ENCODE measurements around the gene CATSPERD. TPM values are rescaled to one million over a fixed set of nuclear protein-coding genes. Genes with fewer than 3 reads are reported as not detected.

The CATSPERD gene
- total RNA-seq, 1 donor from 2014 or later = not detected

DNA sequence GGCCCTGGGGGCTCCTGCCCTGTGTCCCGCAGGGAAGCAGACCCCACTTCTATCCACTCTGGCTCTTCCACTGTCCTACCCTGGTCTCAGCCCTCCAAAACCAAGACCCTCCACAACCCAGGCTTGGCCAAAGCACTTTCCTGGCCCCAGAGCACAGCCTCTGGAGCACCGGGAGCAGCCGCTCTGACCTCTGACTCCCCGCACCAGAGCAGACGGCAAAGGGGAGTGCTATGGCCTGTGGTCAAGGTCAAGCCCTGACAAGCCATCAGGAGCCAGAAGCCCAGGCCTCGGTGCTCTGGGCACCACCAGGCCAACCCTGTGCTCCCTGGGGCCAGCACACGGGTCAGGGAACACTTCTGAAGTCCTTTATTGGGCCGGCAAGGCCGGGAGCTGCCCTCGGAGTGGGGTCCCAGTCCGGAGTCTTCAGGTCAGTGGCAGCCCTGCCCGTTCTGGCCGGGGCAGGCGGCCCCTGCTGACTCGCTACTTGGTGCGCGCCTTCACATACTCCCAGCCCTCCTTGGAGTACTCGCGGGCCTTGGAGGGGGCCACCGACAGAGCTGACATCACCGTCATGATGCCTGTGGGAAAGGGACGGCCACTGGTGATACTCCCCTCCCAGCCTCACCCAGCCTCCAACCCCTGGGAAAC lies 42.2 kb upstream of the CATSPERD start:
- intact Hi-C loops (cut with micrococcal nuclease) = no loop called here
- ATAC-seq (ENCODE audit: low read depth) = no peak
- Mint-ChIP-seq H3K36me3 (ENCODE audit: low read depth) (peaks cover 14% of the 10 kb centered on the region), H3K27me3 (peaks cover 2% of the 10 kb centered on the region), H3K9me3 (no peaks in the 10 kb centered on the region), H3K4me3 (no peak overlapping the region), H3K4me1 (peaks cover 28% of the 10 kb centered on the region), H3K27ac (no peak overlapping the region)
- no peak for DNase-seq
- POLR2A ChIA-PET = interaction anchor here (0.7 to 2.3 kb wide), 2 partner anchors 44 to 56 kb away, joined by 4 to 13 read pairs; partner anchors contain the start of genes SAFB and SAFB2
- TF ChIP-seq, protein P1, sequence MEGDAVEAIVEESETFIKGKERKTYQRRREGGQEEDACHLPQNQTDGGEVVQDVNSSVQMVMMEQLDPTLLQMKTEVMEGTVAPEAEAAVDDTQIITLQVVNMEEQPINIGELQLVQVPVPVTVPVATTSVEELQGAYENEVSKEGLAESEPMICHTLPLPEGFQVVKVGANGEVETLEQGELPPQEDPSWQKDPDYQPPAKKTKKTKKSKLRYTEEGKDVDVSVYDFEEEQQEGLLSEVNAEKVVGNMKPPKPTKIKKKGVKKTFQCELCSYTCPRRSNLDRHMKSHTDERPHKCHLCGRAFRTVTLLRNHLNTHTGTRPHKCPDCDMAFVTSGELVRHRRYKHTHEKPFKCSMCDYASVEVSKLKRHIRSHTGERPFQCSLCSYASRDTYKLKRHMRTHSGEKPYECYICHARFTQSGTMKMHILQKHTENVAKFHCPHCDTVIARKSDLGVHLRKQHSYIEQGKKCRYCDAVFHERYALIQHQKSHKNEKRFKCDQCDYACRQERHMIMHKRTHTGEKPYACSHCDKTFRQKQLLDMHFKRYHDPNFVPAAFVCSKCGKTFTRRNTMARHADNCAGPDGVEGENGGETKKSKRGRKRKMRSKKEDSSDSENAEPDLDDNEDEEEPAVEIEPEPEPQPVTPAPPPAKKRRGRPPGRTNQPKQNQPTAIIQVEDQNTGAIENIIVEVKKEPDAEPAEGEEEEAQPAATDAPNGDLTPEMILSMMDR (IDR thresholded peaks at IDR 0.05) = no peak
- CTCF ChIA-PET = no interaction called here

DNA sequence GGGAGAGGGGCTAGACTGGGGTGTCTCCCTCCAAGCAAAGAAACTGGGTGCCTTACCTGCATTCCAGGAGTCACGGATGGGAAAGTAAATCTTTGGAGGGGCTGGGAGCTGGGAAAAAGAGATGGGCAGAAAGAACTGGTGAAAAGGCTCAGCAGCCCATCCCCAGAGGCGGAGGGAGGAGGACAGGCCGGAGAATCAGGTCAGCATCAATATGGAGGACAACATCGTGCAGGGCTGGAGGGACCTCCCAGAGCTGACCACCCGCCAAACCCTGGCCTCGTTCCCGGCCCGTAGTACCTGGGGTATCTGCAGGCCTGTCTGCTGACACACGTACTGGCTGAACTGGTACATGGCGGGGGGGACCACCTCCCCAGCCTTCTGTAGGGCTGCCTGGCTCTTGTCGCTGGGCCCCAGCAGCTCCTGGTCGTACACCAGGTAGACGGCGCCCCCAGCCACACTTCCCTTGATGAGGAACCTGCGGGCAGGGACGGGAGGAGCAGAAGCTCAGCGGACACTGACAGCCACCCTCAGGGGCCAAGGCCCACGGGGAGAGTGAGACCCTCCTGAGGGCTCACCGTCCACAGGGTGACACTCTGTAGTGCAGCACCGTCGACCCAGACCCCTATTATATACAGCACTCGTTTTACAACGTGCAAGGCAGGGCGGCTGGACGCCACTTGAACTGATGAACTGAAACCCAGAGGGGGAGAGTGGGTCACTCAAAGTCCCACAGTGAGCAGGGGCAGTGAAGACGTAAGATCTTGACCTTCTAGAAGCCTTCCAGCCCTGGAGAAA lies 41.0 kb upstream of the CATSPERD start:
- CTCF ChIA-PET = no interaction called here
- POLR2A ChIA-PET = interaction anchor here (0.6 to 2.3 kb wide), 4 partner anchors 10 to 57 kb away, joined by 4 to 13 read pairs (median 8); partner anchors contain the start of genes RPL36, SAFB and SAFB2

DNA sequence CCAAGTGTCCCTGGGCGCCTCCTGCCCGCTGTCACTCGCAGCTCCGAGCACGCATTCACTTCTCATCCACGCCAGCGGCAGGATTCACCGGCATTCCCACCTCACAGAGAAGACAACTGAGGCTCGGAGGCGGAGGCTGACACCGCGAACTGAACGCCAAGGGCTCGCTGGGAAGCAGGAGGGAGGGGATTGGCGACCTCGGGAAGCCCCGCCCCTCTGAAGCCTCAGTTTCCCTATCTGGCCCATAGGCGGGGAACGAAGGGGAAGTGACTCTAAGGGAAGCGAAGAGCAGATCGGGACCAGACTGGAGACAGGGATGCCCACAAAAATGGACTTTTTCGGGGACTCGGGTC lies 40.4 kb upstream of the CATSPERD start:
- intact Hi-C loops (cut with micrococcal nuclease) = loop anchor here (1.0 to 5.0 kb wide), 5 partner anchors 10 to 1918 kb away; partner anchors contain the start of genes APBA3, CATSPERD, LONP1 and MRPL54
- Mint-ChIP-seq H3K4me3 (peak overlapping the region; percentile 96), H3K27me3 (peaks cover 2% of the 10 kb centered on the region), H3K27ac (peak overlapping the region; percentile 100), H3K9me3 (no peaks in the 10 kb centered on the region), H3K4me1 (peaks cover 28% of the 10 kb centered on the region), H3K36me3 (ENCODE audit: low read depth) (peaks cover 12% of the 10 kb centered on the region)
- ATAC-seq (ENCODE audit: low read depth) (no peak), DNase-seq (no peak)
- CTCF ChIA-PET = no interaction called here
- TF ChIP-seq, protein P1 (IDR thresholded peaks at IDR 0.05) = no peak
- POLR2A ChIA-PET = interaction anchor here (1.1 to 2.3 kb wide), 3 partner anchors 10 to 58 kb away, joined by 4 to 13 read pairs (median 6); partner anchors contain the start of genes RPL36, SAFB and SAFB2

More for the DNA sequence above, 41.0 kb upstream of the CATSPERD start:
- H3K4me1 Mint-ChIP-seq = peaks cover 28% of the 10 kb centered on the region
- H3K9me3 Mint-ChIP-seq = no peaks in the 10 kb centered on the region
- H3K27me3 Mint-ChIP-seq = peaks cover 2% of the 10 kb centered on the region
- TF ChIP-seq, protein P1 (IDR thresholded peaks at IDR 0.05) = no peak
- peak overlapping the region; percentile 100 for H3K27ac Mint-ChIP-seq
- intact Hi-C loops (cut with micrococcal nuclease) = loop anchor here (1.0 to 5.0 kb wide), 5 partner anchors 11 to 1917 kb away; partner anchors contain the start of genes APBA3, CATSPERD, LONP1 and MRPL54
- H3K36me3 Mint-ChIP-seq (ENCODE audit: low read depth) = peaks cover 12% of the 10 kb centered on the region
- H3K4me3 Mint-ChIP-seq = peak overlapping the region; percentile 96
- no peak for DNase-seq
- no peak for ATAC-seq (ENCODE audit: low read depth)

DNA sequence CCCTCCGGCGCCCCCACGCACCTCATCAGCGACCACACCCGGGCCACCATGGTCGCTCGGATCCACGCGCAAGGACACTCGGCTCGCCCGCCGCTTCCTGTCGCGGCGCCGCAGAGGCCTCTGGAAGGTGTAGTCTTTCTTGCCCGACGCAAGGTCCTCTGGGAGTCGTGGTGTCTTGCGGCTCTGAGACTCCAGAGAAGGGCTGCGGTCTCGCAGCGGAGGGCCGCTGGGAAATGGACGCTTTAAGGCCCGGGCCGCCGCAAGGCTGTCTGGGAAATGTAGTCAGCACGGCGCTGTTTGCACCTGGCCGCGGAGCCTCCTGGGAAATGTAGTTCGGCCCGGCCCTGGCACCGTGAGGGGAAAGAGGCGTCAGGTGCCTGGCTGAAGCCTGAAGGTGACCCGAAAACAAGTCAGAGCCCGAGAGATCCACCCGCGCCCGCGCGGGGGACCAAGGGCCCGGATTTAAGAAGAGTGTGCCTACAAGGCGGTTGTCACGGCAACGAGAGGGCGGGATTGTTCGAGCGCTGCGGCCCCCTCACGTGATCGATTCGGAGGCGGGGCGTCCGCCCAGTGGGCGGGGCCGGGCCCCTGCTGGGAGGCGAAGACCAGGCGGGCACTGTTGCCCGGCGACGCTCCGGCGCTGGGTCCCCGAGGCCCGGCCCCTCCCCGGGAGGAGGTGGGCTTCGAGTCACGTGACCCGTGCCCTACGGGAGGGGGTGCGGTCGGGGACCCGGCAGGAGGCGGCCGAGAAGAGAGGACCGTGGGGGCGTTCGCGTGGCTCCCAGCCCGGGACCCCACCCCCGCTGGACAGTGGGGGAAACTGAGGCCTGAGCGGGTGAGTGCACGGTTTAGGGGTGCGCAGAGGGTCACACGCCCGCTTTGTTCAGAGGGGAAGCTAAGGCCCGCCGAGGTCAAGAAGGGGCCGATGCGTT lies 39.7 kb upstream of the CATSPERD start, which contains the start of the genes HSD11B1L and MICOS13:
Gene HSD11B1L (plus strand): TSS at position 591 of the 932 bp plus-strand sequence. CDS start 3,806 bp downstream, outside the sequence.
Gene MICOS13 (minus strand): TSS at position 80 of the 932 bp plus-strand sequence. CDS start 30 bp downstream, at position 50.
- ChIA-PET POLR2A (interaction anchor here (2.3 kb wide), 1 partner anchor 58 kb away, joined by 13 read pairs; the partner anchor contains the start of genes SAFB and SAFB2), CTCF (no interaction called here)
- ATAC-seq (ENCODE audit: low read depth) (peak; percentile 92), DNase-seq (peak; percentile 100)
- TF ChIP-seq, protein P1 (IDR thresholded peaks at IDR 0.05) = no peak
- peak within 1 kb of the TSS; percentile 100 for H3K27ac Mint-ChIP-seq
- peaks cover 12% of the 10 kb centered on the region for H3K36me3 Mint-ChIP-seq (ENCODE audit: low read depth)
- intact Hi-C loops (cut with micrococcal nuclease) = loop anchor here (1.0 to 5.0 kb wide), 5 partner anchors 10 to 1918 kb away; partner anchors contain the start of genes APBA3, CATSPERD, LONP1 and MRPL54
- H3K9me3 Mint-ChIP-seq = no peaks in the 10 kb centered on the region
- peak within 1 kb of the TSS; percentile 96 for H3K4me3 Mint-ChIP-seq
- peaks cover 28% of the 10 kb centered on the region for H3K4me1 Mint-ChIP-seq
- peaks cover 2% of the 10 kb centered on the region for H3K27me3 Mint-ChIP-seq
